Activated CD4-positive, alpha-beta T cell treated with anti-CD3 and anti-CD28 coated beads, Interleukin-2, amount 50 U/mL, for 48 hours (primary cell): ENCODE measurements around the gene HYAL3.
A peak's percentile ranks its signal among the peaks of the same experiment; 100 is the strongest.
"Not testable (repeated sequence)": the region's sequence is repeated elsewhere in the genome, so short reads cannot be mapped to it uniquely, and the experiment has no call there.

Source experiments
- DNase-seq, 2 experiments: peaks; one replicate each; pipeline ENCODE4 v3.0.0-alpha.2; 2020

Gene HYAL3

GRCh38 chr3:50254577-50255250 lies 44.5 kb downstream of the HYAL3 start:
- no peak for DNase-seq

- peak; percentile 68 to 73 for DNase-seq
These were observed 48.0 kb downstream of the HYAL3 start for GRCh38 chr3:50251220-50251619.

GRCh38 chr3:50250514-50250913 lies 48.7 kb downstream of the HYAL3 start:
- no peak for DNase-seq

GRCh38 chr3:50249457-50249856 lies 49.7 kb downstream of the HYAL3 start:
- DNase-seq, result no peak

- DNase-seq, result no peak
These were observed 50.8 kb downstream of the HYAL3 start for GRCh38 chr3:50248387-50248786.

GRCh38 chr3:50246517-50246954 lies 52.7 kb downstream of the HYAL3 start:
- DNase-seq, result peak; percentile 85 to 90

GRCh38 chr3:50245831-50246516 lies 53.2 kb downstream of the HYAL3 start:
- DNase-seq, result peak; percentile 98

- DNase-seq, result no peak
These were observed 53.9 kb downstream of the HYAL3 start for GRCh38 chr3:50245251-50245745.

- DNase-seq, result not testable (repeated sequence)
These were observed 54.4 kb downstream of the HYAL3 start for GRCh38 chr3:50244813-50245212.

- DNase-seq, result no peak
These were observed 55.7 kb downstream of the HYAL3 start for GRCh38 chr3:50243543-50243895.

- DNase-seq, result peak; percentile 56 to 70
These were observed 56.2 kb downstream of the HYAL3 start for GRCh38 chr3:50242851-50243542.
